Erythroblast (primary cell): Measurements from ENCODE around the gene SYT1.

Source experiments
- GATA1 ChIP-seq: IDR thresholded peaks from 2 replicates; pipeline ENCODE4 v1.6.1; 2011; ENCODE audit warnings: low read depth, mild to moderate bottlenecking, control low read depth, low read length, moderate library complexity
- POLR2A ChIP-seq: IDR thresholded peaks from 2 replicates; pipeline ENCODE4 v1.6.1; 2011; ENCODE audit warnings: mild to moderate bottlenecking, low read length

- no peak for TF ChIP-seq POLR2A
- no peak for TF ChIP-seq GATA1
Measured at GRCh38 chr12:79351251-79351650, 486.7 kb downstream of the SYT1 start.
